Neural progenitor cell (in vitro differentiated cells): ENCODE measurements around the gene SMYD3.

Experiments
- EZH2 ChIP-seq: fragments of 200-600 bp; sonication (generic); IDR thresholded peaks from 2 replicates; pipeline ENCODE4 v1.6.1; 2017; ENCODE audit warnings: antibody characterized with exemption, mild to moderate bottlenecking, moderate library complexity
- TF ChIP-seq, protein P1 (sequence below): fragments of 200-600 bp; sonication (generic); IDR thresholded peaks from 2 replicates; pipeline ENCODE4 v1.5.1; 2017; ENCODE audit warnings: antibody characterized with exemption, mild to moderate bottlenecking

DNA sequence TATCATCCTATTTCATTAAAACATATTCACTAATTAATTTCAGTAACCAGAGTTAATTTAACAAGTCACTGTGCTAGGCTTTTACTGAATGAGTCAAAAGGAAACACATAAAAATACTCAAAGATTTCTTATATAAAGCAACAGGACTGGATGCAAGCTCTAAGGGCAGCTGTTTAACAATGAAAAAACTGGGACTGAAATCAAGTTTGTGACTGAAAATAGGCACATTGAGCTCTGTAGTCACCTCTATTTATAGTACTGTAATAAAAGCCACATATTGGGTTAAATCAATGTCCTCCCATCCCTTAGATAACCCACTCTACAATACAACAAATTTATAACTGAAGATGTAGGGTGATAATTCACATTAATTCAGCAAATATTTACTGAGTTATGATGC, 52.4 kb downstream of the SMYD3 start:
- TF ChIP-seq, protein P1, sequence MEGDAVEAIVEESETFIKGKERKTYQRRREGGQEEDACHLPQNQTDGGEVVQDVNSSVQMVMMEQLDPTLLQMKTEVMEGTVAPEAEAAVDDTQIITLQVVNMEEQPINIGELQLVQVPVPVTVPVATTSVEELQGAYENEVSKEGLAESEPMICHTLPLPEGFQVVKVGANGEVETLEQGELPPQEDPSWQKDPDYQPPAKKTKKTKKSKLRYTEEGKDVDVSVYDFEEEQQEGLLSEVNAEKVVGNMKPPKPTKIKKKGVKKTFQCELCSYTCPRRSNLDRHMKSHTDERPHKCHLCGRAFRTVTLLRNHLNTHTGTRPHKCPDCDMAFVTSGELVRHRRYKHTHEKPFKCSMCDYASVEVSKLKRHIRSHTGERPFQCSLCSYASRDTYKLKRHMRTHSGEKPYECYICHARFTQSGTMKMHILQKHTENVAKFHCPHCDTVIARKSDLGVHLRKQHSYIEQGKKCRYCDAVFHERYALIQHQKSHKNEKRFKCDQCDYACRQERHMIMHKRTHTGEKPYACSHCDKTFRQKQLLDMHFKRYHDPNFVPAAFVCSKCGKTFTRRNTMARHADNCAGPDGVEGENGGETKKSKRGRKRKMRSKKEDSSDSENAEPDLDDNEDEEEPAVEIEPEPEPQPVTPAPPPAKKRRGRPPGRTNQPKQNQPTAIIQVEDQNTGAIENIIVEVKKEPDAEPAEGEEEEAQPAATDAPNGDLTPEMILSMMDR: no peak
- TF ChIP-seq EZH2: no peak
